NCI-H2196 treated with DMSO at 0.1 percent for 48 hours (cell line): Measurements from ENCODE around the gene RABL2A.
"Not testable (repeated sequence)": the region's sequence is repeated elsewhere in the genome, so short reads cannot be mapped to it uniquely, and the experiment has no call there.

Experiments
- DNase-seq: peaks from one replicate; lab custom pipeline; 2025; ENCODE audit not compliant: unreplicated experiment; lab: John Stamatoyannopoulos, UW

Gene RABL2A

GRCh38 chr2:113626616-113627330 lies at the start of gene RABL2A:
RABL2A (plus strand) TSS chr2:113627266; CDS start chr2:113628607, 1,341 bp downstream.
- DNase-seq: not testable (repeated sequence)

GRCh38 chr2:113578508-113578907 lies 48.6 kb upstream of the RABL2A start:
- not testable (repeated sequence) for DNase-seq

GRCh38 chr2:113582473-113582872 lies 44.6 kb upstream of the RABL2A start:
- DNase-seq: not testable (repeated sequence)

GRCh38 chr2:113583521-113584225 lies 43.4 kb upstream of the RABL2A start:
- not testable (repeated sequence) for DNase-seq

GRCh38 chr2:113584311-113585092 lies 42.6 kb upstream of the RABL2A start:
- DNase-seq: not testable (repeated sequence)

- DNase-seq: not testable (repeated sequence)
Observed at GRCh38 chr2:113587201-113587600, 39.9 kb upstream of the RABL2A start.

- not testable (repeated sequence) for DNase-seq
Observed at GRCh38 chr2:113589591-113589990, 37.5 kb upstream of the RABL2A start.

- DNase-seq: not testable (repeated sequence)
Observed at GRCh38 chr2:113591926-113592325, 35.1 kb upstream of the RABL2A start.

GRCh38 chr2:113593280-113593679 lies 33.8 kb upstream of the RABL2A start:
- DNase-seq: not testable (repeated sequence)

GRCh38 chr2:113595725-113596124 lies 31.3 kb upstream of the RABL2A start:
- not testable (repeated sequence) for DNase-seq

GRCh38 chr2:113597164-113597563 lies 29.9 kb upstream of the RABL2A start:
- DNase-seq: not testable (repeated sequence)

- not testable (repeated sequence) for DNase-seq
Observed at GRCh38 chr2:113597572-113597971, 29.5 kb upstream of the RABL2A start.

GRCh38 chr2:113598180-113598579 lies 28.9 kb upstream of the RABL2A start:
- DNase-seq: not testable (repeated sequence)

GRCh38 chr2:113598738-113599137 lies 28.3 kb upstream of the RABL2A start:
- DNase-seq: not testable (repeated sequence)

- not testable (repeated sequence) for DNase-seq
Observed at GRCh38 chr2:113599208-113599607, 27.9 kb upstream of the RABL2A start.

GRCh38 chr2:113602040-113602769 lies 24.9 kb upstream of the RABL2A start:
- not testable (repeated sequence) for DNase-seq

GRCh38 chr2:113602869-113603466 lies 24.1 kb upstream of the RABL2A start:
- no peak for DNase-seq

GRCh38 chr2:113603467-113604084 lies 23.5 kb upstream of the RABL2A start:
- not testable (repeated sequence) for DNase-seq

- DNase-seq: not testable (repeated sequence)
Observed at GRCh38 chr2:113604085-113604477, 23.0 kb upstream of the RABL2A start.

GRCh38 chr2:113604661-113605060 lies 22.4 kb upstream of the RABL2A start:
- not testable (repeated sequence) for DNase-seq
